EH (cell line): ENCODE measurements around the gene RNU1-2.
"Not testable (repeated sequence)": the region's sequence is repeated elsewhere in the genome, so short reads cannot be mapped to it uniquely, and the experiment has no call there.

Experiments used
- DNase-seq: peaks from one replicate; pipeline ENCODE4 v3.0.0-alpha.2; 2015; ENCODE audit warnings: low read depth

RNU1-2 gene

GRCh38 chr1:16907870-16908758 lies 12.3 kb downstream of the RNU1-2 start:
- no peak for DNase-seq

GRCh38 chr1:16911851-16912721 lies 16.3 kb downstream of the RNU1-2 start:
- DNase-seq = not testable (repeated sequence)

- DNase-seq = not testable (repeated sequence)
These were observed 17.0 kb downstream of the RNU1-2 start for GRCh38 chr1:16912742-16913141.

GRCh38 chr1:16913181-16913832 lies 17.5 kb downstream of the RNU1-2 start:
- DNase-seq = no peak

- peak; percentile 97 for DNase-seq
These were observed 18.3 kb downstream of the RNU1-2 start for GRCh38 chr1:16913833-16914662.

GRCh38 chr1:16914928-16915626 lies 19.3 kb downstream of the RNU1-2 start:
- DNase-seq = not testable (repeated sequence)

GRCh38 chr1:16915627-16915973 lies 19.8 kb downstream of the RNU1-2 start:
- DNase-seq = peak; percentile 15

- not testable (repeated sequence) for DNase-seq
These were observed 20.5 kb downstream of the RNU1-2 start for GRCh38 chr1:16916036-16916880.

- DNase-seq = no peak
These were observed 22.6 kb downstream of the RNU1-2 start for GRCh38 chr1:16918371-16918770.

GRCh38 chr1:16918936-16919665 lies 23.3 kb downstream of the RNU1-2 start:
- not testable (repeated sequence) for DNase-seq

GRCh38 chr1:16920951-16921350 lies 25.2 kb downstream of the RNU1-2 start:
- DNase-seq = no peak

- peak; percentile 54 for DNase-seq
These were observed 25.8 kb downstream of the RNU1-2 start, which contains the start of gene CROCC for GRCh38 chr1:16921391-16922185. TSS of gene CROCC (plus strand) at chr1:16921931. CDS start at chr1:16922019, 88 bp downstream.

GRCh38 chr1:16922466-16922865 lies 26.7 kb downstream of the RNU1-2 start:
- DNase-seq = no peak

- DNase-seq = no peak
These were observed 27.2 kb downstream of the RNU1-2 start for GRCh38 chr1:16922885-16923431.

GRCh38 chr1:16924216-16924918 lies 28.6 kb downstream of the RNU1-2 start:
- DNase-seq = no peak

- no peak for DNase-seq
These were observed 29.2 kb downstream of the RNU1-2 start for GRCh38 chr1:16924919-16925477.
